Measurements from ENCODE around the gene SLC39A13.

DNA sequence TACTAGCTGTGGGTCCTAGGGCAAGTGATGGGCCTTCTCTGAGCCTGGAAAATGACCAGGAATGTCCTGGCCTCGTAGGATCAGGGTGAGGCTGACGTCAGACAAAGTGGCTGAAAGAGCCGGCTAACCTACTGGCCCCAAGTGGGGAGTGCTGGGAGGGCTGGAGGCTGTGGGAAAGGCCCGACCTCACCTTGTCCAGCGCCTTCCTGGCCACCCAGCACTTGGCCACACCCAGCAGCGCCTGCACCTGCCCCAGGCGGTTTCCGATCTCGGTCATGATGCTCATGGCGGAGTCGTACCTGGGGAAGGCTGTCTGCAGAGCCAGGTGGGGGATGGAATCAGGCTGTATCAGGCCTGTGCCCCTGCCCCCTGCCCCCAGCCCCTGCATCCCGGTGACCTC, 33.0 kb downstream of the SLC39A13 start:
- TF ChIP-seq EZH2 (IDR thresholded peaks at IDR 0.05; ENCODE audit: insufficient read depth, poor library complexity, severe bottlenecking) (no peak), EZH2phosphoT487 (IDR thresholded peaks at IDR 0.05; ENCODE audit: insufficient read depth, low read depth) (no peak)

All from GM23248 (cell line).